ENCODE results near the gene AKAP13.

AKAP13 gene

GRCh38 chr15:85750319-85751290, 370.2 kb downstream of the AKAP13 start:
- peak overlapping the region; percentile 83 for H3K9ac ChIP-seq (ENCODE audit: low read length)
- peaks cover 50% of the 10 kb centered on the region for H3K36me3 ChIP-seq (ENCODE audit: control insufficient read depth, insufficient read depth, low read length, severe bottlenecking)
- no peaks in the 10 kb centered on the region for H3K9me3 ChIP-seq (ENCODE audit: control insufficient read depth, low read length)
- peaks cover 74% of the 10 kb centered on the region for H3K4me1 ChIP-seq (ENCODE audit: control insufficient read depth, insufficient read depth, low read length)
- no peaks in the 10 kb centered on the region for H3K27me3 ChIP-seq (replicated peaks; ENCODE audit: control insufficient read depth, insufficient read depth, low read length)
- H3K4me3 ChIP-seq (ENCODE audit: low read length): peak overlapping the region; percentile 77
- no peak for DNase-seq (ENCODE audit: low read depth)

DNA sequence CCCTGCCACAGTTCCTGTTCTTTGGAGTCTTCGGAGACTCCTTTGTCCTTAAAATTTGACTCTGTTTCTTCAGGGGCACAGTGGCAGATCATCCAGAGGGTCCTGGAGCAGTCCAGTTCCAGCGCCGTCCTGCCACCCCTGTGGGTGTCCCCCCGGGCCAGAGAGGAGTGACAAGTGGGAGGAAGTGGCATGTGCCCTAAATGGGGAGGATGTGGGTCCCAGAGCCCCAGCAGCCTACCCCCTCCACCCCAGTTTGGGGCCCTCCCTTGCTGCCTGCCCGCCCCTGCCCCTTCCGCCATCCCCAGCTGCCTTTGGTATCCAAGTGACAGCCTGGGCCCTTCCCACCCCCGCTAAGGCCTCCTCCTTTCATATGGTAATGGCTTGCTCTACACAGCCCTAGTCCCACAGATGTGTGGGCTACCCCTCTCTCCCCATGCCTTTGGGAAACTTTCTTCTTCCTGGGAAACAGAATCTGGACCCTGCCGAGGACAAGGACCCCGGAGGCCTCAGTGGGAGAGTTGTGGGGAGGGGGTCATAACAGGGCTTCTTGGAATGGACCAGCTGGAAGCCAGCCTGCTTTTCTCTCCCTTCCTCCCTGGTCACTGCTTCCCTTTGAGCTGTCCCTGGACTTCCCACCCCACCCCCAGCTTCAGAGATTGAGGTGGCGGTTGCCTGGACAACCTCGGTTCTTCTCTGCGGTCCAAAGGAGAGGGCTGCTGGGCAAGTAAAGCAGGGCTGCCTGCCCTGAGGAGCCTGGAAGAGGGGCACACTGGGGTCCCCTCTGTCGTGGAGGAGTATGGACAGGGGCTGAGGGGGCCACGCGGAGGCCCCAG, 371.1 kb downstream of the AKAP13 start:
- Histone ChIP-seq H3K4me3 (ENCODE audit: low read length) (no peak overlapping the region), H3K9me3 (ENCODE audit: control insufficient read depth, low read length) (no peaks in the 10 kb centered on the region), H3K27me3 (replicated peaks; ENCODE audit: control insufficient read depth, insufficient read depth, low read length) (no peaks in the 10 kb centered on the region), H3K9ac (ENCODE audit: low read length) (peak overlapping the region; percentile 83), H3K36me3 (ENCODE audit: control insufficient read depth, insufficient read depth, low read length, severe bottlenecking) (peaks cover 47% of the 10 kb centered on the region), H3K4me1 (ENCODE audit: control insufficient read depth, insufficient read depth, low read length) (peaks cover 74% of the 10 kb centered on the region)
- DNase-seq (ENCODE audit: low read depth): no peak

- Histone ChIP-seq H3K27me3 (replicated peaks; ENCODE audit: control insufficient read depth, insufficient read depth, low read length) (no peaks in the 10 kb centered on the region), H3K9ac (ENCODE audit: low read length) (no peak overlapping the region), H3K4me3 (ENCODE audit: low read length) (no peak overlapping the region), H3K9me3 (ENCODE audit: control insufficient read depth, low read length) (no peaks in the 10 kb centered on the region), H3K36me3 (ENCODE audit: control insufficient read depth, insufficient read depth, low read length, severe bottlenecking) (peaks cover 41% of the 10 kb centered on the region), H3K4me1 (ENCODE audit: control insufficient read depth, insufficient read depth, low read length) (peaks cover 75% of the 10 kb centered on the region)
- DNase-seq (ENCODE audit: low read depth): no peak
Measured at GRCh38 chr15:85752124-85752475, 371.7 kb downstream of the AKAP13 start.

- peaks cover 73% of the 10 kb centered on the region for H3K4me1 ChIP-seq (ENCODE audit: control insufficient read depth, insufficient read depth, low read length)
- peaks cover 37% of the 10 kb centered on the region for H3K36me3 ChIP-seq (ENCODE audit: control insufficient read depth, insufficient read depth, low read length, severe bottlenecking)
- DNase-seq (ENCODE audit: low read depth): no peak
Measured at GRCh38 chr15:85752491-85752961, 372.1 kb downstream of the AKAP13 start.

GRCh38 chr15:85753261-85753660, 372.9 kb downstream of the AKAP13 start:
- H3K27me3 ChIP-seq (replicated peaks; ENCODE audit: control insufficient read depth, insufficient read depth, low read length): no peaks in the 10 kb centered on the region
- H3K4me3 ChIP-seq (ENCODE audit: low read length): no peak overlapping the region
- no peaks in the 10 kb centered on the region for H3K9me3 ChIP-seq (ENCODE audit: control insufficient read depth, low read length)
- H3K9ac ChIP-seq (ENCODE audit: low read length): no peak overlapping the region
- peaks cover 33% of the 10 kb centered on the region for H3K36me3 ChIP-seq (ENCODE audit: control insufficient read depth, insufficient read depth, low read length, severe bottlenecking)
- DNase-seq (ENCODE audit: low read depth): no peak
- H3K4me1 ChIP-seq (ENCODE audit: control insufficient read depth, insufficient read depth, low read length): peaks cover 74% of the 10 kb centered on the region

More at GRCh38 chr15:85752491-85752961, 372.1 kb downstream of the AKAP13 start:
- no peak overlapping the region for H3K9ac ChIP-seq (ENCODE audit: low read length)
- no peaks in the 10 kb centered on the region for H3K9me3 ChIP-seq (ENCODE audit: control insufficient read depth, low read length)
- no peaks in the 10 kb centered on the region for H3K27me3 ChIP-seq (replicated peaks; ENCODE audit: control insufficient read depth, insufficient read depth, low read length)
- H3K4me3 ChIP-seq (ENCODE audit: low read length): no peak overlapping the region

- Histone ChIP-seq H3K9me3 (ENCODE audit: control insufficient read depth, low read length) (no peaks in the 10 kb centered on the region), H3K9ac (ENCODE audit: low read length) (no peak overlapping the region), H3K27me3 (replicated peaks; ENCODE audit: control insufficient read depth, insufficient read depth, low read length) (no peaks in the 10 kb centered on the region), H3K4me3 (ENCODE audit: low read length) (no peak overlapping the region), H3K4me1 (ENCODE audit: control insufficient read depth, insufficient read depth, low read length) (peaks cover 72% of the 10 kb centered on the region), H3K36me3 (ENCODE audit: control insufficient read depth, insufficient read depth, low read length, severe bottlenecking) (peaks cover 34% of the 10 kb centered on the region)
- DNase-seq (ENCODE audit: low read depth): no peak
Measured at GRCh38 chr15:85753791-85754452, 373.5 kb downstream of the AKAP13 start.

DNA sequence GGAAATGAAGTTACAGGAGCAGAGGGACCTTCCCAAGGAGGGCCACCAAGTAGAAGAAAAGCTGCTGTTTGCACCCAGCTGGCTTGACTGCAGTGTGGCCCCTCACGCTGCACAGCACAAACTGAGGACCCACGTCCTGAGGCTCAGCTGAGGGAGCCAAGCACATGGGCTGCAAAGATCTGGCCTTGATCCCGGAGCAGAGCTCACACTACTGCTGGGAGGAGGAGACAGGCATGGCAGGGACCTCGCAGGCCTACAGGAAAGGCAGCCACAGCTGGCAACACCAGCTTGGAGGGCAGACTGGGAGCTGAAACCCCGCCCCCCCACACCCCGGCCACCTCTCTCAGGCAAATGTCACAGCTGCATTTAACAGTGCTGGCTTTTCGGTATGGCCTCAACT, 374.6 kb downstream of the AKAP13 start:
- H3K9me3 ChIP-seq (ENCODE audit: control insufficient read depth, low read length): no peaks in the 10 kb centered on the region
- H3K9ac ChIP-seq (ENCODE audit: low read length): no peak overlapping the region
- DNase-seq (ENCODE audit: low read depth): no peak
- H3K27me3 ChIP-seq (replicated peaks; ENCODE audit: control insufficient read depth, insufficient read depth, low read length): no peaks in the 10 kb centered on the region
- H3K4me1 ChIP-seq (ENCODE audit: control insufficient read depth, insufficient read depth, low read length): peaks cover 61% of the 10 kb centered on the region
- no peak overlapping the region for H3K4me3 ChIP-seq (ENCODE audit: low read length)
- peaks cover 43% of the 10 kb centered on the region for H3K36me3 ChIP-seq (ENCODE audit: control insufficient read depth, insufficient read depth, low read length, severe bottlenecking)

DNA sequence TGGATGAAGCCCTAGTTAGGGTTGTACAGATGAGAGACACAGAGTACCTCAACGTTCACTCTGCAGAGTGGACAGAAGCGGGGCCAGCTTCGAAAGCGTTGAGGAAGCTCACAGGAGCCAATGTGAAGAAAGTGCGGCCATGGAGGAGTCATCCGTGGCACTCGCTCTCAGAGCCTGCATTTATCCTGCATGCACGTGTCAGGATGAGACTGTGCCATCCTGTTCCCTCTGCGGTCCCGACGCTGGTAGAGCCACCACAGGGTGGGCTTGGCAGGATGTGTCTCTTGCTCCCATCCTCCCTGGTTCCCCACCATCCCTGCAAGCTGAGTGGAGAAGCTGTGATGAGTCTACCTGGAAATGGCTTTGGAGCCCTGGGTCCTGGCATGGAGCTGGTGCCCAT, 375.1 kb downstream of the AKAP13 start:
- H3K9me3 ChIP-seq (ENCODE audit: control insufficient read depth, low read length): no peaks in the 10 kb centered on the region
- H3K9ac ChIP-seq (ENCODE audit: low read length): no peak overlapping the region
- peaks cover 48% of the 10 kb centered on the region for H3K36me3 ChIP-seq (ENCODE audit: control insufficient read depth, insufficient read depth, low read length, severe bottlenecking)
- no peaks in the 10 kb centered on the region for H3K27me3 ChIP-seq (replicated peaks; ENCODE audit: control insufficient read depth, insufficient read depth, low read length)
- peaks cover 59% of the 10 kb centered on the region for H3K4me1 ChIP-seq (ENCODE audit: control insufficient read depth, insufficient read depth, low read length)
- no peak for DNase-seq (ENCODE audit: low read depth)
- H3K4me3 ChIP-seq (ENCODE audit: low read length): no peak overlapping the region

- peaks cover 54% of the 10 kb centered on the region for H3K4me1 ChIP-seq (ENCODE audit: control insufficient read depth, insufficient read depth, low read length)
- DNase-seq (ENCODE audit: low read depth): no peak
- H3K27me3 ChIP-seq (replicated peaks; ENCODE audit: control insufficient read depth, insufficient read depth, low read length): no peaks in the 10 kb centered on the region
- H3K9me3 ChIP-seq (ENCODE audit: control insufficient read depth, low read length): no peaks in the 10 kb centered on the region
- H3K4me3 ChIP-seq (ENCODE audit: low read length): no peak overlapping the region
- no peak overlapping the region for H3K9ac ChIP-seq (ENCODE audit: low read length)
- H3K36me3 ChIP-seq (ENCODE audit: control insufficient read depth, insufficient read depth, low read length, severe bottlenecking): peaks cover 52% of the 10 kb centered on the region
Measured at GRCh38 chr15:85755942-85756341, 375.5 kb downstream of the AKAP13 start.

GRCh38 chr15:85756411-85757072, 376.1 kb downstream of the AKAP13 start:
- no peaks in the 10 kb centered on the region for H3K9me3 ChIP-seq (ENCODE audit: control insufficient read depth, low read length)

More at GRCh38 chr15:85756411-85757072, 376.1 kb downstream of the AKAP13 start:
- Histone ChIP-seq H3K36me3 (ENCODE audit: control insufficient read depth, insufficient read depth, low read length, severe bottlenecking) (peaks cover 56% of the 10 kb centered on the region), H3K4me1 (ENCODE audit: control insufficient read depth, insufficient read depth, low read length) (peaks cover 48% of the 10 kb centered on the region), H3K4me3 (ENCODE audit: low read length) (no peak overlapping the region), H3K27me3 (replicated peaks; ENCODE audit: control insufficient read depth, insufficient read depth, low read length) (no peaks in the 10 kb centered on the region), H3K9ac (ENCODE audit: low read length) (no peak overlapping the region)
- DNase-seq (ENCODE audit: low read depth): no peak
